Ammon's horn (tissue), 1 donor: Measurements from ENCODE around the gene PHAF1.

Experiments used
- DNase-seq: peaks from one replicate; pipeline ENCODE4 v3.0.0-alpha.2; 2016; ENCODE audit warnings: low spot score

The PHAF1 gene

GRCh38 chr16:67163164-67163998 is 53.6 kb downstream of the PHAF1 start:
- DNase-seq, result peak; percentile 89

GRCh38 chr16:67163999-67164558 is 54.3 kb downstream of the PHAF1 start:
- DNase-seq, result no peak

- no peak for DNase-seq
Observed at GRCh38 chr16:67164599-67165061, 54.9 kb downstream of the PHAF1 start, which contains the start of gene HSF4. Gene HSF4 (plus strand): TSS chr16:67164745. CDS start chr16:67164812, 67 bp downstream.

GRCh38 chr16:67165121-67166078 is 55.7 kb downstream of the PHAF1 start:
- no peak for DNase-seq

- no peak for DNase-seq
Observed at GRCh38 chr16:67166110-67166547, 56.4 kb downstream of the PHAF1 start.

- no peak for DNase-seq
Observed at GRCh38 chr16:67166598-67167168, 56.9 kb downstream of the PHAF1 start.

- no peak for DNase-seq
Observed at GRCh38 chr16:67167588-67167987, 57.8 kb downstream of the PHAF1 start.

GRCh38 chr16:67169011-67169451 is 59.3 kb downstream of the PHAF1 start:
- DNase-seq, result no peak

GRCh38 chr16:67169642-67170167 is 60.0 kb downstream of the PHAF1 start:
- no peak for DNase-seq

- DNase-seq, result peak; percentile 70
Observed at GRCh38 chr16:67170168-67170948, 60.6 kb downstream of the PHAF1 start, which contains the start of gene NOL3. Gene NOL3 (plus strand): TSS chr16:67170538.

- DNase-seq, result no peak
Observed at GRCh38 chr16:67170949-67171649, 61.4 kb downstream of the PHAF1 start.

- DNase-seq, result no peak
Observed at GRCh38 chr16:67173323-67173722, 63.6 kb downstream of the PHAF1 start.

- DNase-seq, result peak; percentile 90
Observed at GRCh38 chr16:67173808-67174705, 64.3 kb downstream of the PHAF1 start.

- no peak for DNase-seq
Observed at GRCh38 chr16:67174706-67175231, 65.0 kb downstream of the PHAF1 start.

GRCh38 chr16:67176662-67177061 is 66.9 kb downstream of the PHAF1 start:
- no peak for DNase-seq

GRCh38 chr16:67177743-67178699 is 68.3 kb downstream of the PHAF1 start:
- DNase-seq, result peak; percentile 61

GRCh38 chr16:67179421-67180080 is 69.8 kb downstream of the PHAF1 start:
- no peak for DNase-seq
